ENCODE measurements around the gene MPL. TPM values are rescaled to one million over a fixed set of nuclear protein-coding genes. Genes with fewer than 3 reads are reported as not detected.
"Not testable (repeated sequence)": the region's sequence is repeated elsewhere in the genome, so short reads cannot be mapped to it uniquely, and the experiment has no call there.

MPL gene
- total RNA-seq, 1 donor = 39.6 TPM

DNA sequence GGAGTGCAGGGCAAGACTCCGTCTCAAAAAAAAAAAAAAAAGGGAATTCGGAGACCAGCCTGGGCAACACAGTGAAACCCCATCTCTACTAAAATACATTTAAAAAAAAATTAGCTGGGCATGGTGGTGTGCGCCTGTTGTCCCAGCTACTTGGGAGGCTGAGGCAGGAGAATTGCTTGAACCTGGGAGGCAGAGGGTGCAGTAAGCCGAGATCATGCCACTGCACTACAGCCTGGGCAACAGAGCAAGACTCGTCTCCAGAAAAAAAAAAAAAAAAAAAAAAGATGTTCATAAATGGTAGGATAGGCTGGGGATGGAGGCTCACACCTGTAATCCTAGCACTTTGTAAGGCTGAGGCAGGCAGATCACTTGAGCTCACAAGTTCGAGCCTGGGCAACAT is 32.2 kb downstream of the MPL start:
- DNase-seq (ENCODE audit: low read depth in 2 of 3, low spot score in 2 of 3) = not testable (repeated sequence)

DNA sequence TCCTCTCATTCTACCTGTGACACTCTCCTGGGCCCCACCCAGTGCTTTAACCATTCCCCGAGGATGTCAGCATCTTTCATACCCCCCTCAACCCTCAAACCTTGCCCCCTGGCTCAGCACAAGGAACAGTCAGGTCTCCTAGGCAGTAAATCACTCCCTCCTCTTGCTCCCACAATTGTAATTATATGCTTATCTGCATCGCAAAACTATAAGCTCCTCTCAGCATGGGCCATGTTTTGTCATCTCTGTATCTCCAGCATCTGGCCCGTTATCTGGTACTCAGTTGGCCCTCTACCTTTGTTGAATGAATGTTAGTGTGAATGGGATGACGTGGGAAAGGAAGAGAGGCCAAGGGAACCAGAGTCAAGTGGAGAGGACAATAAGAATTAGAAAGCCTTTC is 32.9 kb downstream of the MPL start:
- DNase-seq (ENCODE audit: low read depth in 2 of 3, low spot score in 2 of 3) = no peak

DNA sequence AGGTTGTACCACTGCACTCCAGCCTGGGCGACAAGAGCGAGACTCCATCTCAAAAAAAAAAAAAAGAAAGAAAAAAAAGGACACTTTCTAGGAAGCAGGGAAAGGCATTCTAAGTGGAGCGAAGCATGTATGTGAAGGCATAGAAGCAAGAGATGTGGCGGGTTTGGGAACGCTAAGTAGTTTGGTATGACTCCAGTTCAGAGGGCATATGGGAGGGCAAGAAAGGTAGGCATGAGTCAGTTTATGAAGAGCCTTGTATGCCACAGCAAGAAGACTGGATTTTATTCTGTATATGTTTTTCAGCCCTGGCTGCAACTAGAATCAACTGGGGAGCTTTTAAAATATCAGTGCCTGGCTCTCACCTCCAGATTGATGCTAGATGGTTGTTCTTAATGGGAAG is 34.6 kb downstream of the MPL start:
- DNase-seq (ENCODE audit: low read depth in 2 of 3, low spot score in 2 of 3) = no peak

DNA sequence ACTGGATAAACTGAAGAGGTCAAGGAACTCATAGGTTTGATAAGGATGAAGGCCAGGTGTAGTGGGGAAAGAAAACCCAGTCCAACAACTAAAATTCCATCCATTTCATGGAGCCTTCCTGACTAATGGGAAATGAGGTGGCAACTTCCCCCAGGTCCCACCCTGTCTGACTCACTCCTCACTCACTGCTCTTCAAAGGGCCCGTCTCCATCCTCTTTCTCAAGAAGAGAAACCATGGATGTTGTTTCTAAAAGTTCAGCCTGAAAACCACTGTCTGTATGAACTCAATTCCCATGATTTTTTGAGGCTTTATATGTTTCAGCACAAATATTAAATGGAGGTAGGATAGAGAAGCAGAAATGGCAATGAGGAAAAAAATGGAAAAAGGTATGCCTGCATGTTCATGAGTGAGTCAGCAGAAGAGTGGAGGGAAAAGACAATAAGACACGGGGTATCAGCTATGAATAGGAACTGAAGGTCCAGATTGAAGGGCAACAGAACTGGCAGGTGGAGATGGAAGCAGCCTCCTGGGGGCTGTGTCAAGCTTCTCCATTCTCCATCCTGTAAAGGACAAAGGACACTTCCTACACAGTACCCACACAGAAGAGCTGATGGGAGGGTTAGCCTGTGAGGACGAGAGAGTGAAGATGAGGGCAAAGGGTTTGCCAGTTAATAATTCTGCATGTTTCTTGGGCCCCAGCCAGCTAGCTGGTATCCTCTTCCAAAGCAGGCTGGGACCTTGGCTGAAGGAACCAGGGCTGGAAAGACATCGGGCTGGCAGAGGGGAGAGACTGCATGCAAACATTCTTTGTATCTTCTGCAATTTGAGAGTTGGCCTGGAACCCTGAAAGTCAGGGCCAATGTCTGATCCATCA is 35.7 kb downstream of the MPL start:
- DNase-seq (ENCODE audit: low read depth in 2 of 3, low spot score in 2 of 3) = no peak

DNA sequence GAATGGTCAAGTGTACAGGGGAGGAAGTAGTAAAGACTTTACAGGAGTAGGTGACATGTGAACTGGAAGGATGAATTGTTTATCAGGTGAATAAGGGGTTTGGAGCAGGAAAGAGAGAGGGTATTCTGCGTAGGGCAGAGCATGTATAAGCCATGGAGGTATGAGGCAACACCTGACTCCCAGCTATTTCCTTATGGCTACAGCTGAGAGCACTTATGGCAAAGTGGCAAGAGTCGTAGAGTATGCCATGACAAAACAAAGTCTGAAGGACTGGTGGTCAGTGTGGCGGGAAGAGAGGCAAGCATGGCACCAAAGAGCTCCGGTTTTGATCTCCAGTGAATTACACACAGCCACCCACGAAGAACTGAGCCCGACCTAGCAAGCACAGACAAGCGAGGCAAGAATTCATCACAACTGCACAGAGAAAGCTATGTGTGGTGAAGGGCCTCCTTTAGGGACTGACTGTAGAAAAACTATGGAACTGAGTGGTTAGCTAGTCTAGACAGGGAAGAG is 39.2 kb downstream of the MPL start:
- no peak for DNase-seq (ENCODE audit: low read depth in 2 of 3, low spot score in 2 of 3)

DNA sequence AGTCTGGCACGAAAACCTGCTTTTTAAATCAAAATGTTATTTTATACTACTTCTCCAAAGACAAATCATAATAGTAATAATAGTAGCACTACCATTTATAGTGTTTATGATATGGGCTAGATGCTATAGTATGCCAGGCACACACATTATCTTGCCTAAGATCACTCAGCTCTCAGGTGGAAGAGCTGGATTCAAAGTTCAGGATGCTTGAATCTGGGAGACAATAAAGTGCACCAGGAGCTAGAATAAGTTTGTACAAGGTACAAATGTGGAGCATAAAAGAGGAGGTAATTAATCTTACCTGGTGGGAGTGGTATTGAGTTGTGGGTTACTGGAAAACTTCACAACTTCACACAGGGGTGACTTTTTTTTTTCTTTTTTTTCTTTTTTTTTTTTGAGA is 40.2 kb downstream of the MPL start:
- DNase-seq (ENCODE audit: low read depth in 2 of 3, low spot score in 2 of 3) = no peak

DNA sequence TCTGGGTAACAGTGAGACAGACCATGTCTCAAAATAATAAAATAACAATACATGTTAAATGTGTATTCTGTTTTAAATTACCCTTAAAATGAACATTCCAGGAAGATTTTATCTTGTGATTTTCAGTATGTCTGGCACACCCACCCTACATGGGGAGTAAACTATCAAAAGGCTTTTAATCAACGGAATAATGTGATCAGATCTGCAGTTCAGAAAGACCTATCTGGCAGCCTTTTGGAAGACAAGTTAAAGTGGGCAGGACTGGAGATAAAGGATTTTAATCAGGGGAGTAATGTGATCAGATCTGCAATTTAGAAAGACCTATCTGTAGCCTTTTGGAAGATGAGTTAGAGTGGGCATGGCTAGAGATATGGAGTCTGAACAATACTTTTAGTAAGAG is 41.9 kb downstream of the MPL start:
- no peak for DNase-seq (ENCODE audit: low read depth in 2 of 3, low spot score in 2 of 3)

DNA sequence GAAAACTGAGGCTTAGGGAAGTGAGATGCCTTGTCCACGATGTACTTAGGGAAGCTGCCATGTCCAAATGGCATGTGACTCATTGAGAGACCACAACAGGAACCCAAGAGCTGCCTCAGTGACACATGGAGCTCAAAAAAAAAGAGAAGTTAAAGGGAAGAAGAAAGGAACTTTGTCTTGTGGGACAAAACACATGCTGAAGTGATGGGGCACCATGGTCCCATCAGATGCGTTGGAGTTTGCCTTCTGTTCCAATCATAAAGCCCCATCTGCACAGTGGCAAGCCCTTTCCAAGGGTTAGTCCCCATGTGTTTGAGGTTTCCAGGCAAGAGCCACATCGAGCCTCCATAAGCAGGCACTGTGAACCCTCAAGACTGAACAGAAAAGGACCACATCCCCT is 44.0 kb downstream of the MPL start:
- DNase-seq (ENCODE audit: low read depth in 2 of 3, low spot score in 2 of 3) = peak in 1 of 3 donors; percentile 21

DNA sequence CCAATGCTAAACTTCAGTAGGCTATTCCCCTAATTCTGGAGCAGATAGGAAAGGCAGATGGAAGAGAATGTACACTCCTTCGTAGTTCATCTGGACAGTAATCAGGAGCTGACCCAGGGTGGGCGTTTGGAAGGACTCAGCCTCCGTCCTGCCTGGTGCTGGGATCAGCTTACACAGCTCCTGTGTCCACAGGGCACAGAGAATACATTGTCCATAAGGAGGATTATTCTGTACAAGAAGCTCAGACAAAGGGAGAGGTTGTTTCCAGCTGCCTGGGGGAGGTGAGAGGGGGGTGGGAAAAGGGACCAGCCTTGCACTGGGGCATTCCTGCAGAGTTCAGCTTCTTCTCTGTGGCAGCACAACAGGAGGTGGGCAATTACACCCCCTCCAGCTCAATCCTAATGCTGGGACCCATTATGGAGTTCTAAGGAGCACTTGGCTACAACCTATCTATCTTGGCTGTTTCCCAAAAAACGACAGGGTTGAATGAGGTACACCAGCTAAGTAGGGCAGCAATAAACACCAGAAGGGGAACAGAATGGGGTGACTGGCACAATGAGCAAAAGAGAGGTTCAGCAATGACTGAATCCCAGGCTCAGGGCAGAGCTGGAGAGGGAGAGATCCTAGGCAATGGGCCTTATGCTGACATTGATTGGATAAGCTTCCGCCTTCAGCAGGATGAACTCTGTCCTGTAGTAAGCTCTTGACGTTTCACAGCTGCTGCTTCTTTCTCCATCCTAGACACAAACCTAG is 44.6 kb downstream of the MPL start:
- DNase-seq (ENCODE audit: low read depth in 2 of 3, low spot score in 2 of 3) = no peak

DNA sequence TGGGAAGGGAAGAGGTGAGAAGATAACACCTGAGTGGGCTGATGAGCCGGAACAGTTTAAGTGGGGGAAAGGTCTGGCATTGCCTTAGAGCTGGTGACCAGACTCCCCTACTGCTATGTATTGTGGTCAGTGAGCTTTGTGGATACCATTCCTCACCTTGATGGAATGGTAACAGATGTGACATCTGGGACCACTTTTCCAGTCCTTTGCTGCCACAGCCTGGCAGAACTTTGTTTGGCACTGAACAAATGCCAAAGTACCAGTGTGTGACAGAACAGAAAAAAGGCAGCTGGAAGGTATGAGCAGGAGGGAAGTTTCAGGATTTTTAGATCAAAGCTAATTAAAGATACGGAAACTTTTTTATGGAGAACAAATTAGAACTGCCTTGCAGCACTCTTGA is 45.8 kb downstream of the MPL start:
- peak in 1 of 3 donors; percentile 20 for DNase-seq (ENCODE audit: low read depth in 2 of 3, low spot score in 2 of 3)

DNA sequence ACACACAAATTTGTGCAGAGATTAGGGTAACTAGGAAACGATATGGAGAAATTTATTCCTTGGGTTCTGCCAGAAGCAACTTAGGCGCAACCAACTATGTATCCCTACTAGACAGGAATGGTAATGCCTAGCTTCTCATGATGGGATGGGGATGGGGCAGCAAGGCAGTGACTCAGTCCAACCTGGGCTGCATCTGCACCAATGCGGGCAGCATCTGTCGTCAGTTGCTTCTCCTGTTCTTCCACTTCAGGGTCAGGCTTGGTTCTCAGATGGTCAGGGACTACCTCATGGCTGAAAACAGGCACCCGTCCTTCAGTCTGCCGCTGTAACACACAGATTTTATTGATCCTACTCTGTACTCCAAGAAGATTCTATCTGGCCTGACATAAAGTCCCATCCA is 49.1 kb downstream of the MPL start:
- DNase-seq (ENCODE audit: low read depth in 2 of 3, low spot score in 2 of 3) = no peak

DNA sequence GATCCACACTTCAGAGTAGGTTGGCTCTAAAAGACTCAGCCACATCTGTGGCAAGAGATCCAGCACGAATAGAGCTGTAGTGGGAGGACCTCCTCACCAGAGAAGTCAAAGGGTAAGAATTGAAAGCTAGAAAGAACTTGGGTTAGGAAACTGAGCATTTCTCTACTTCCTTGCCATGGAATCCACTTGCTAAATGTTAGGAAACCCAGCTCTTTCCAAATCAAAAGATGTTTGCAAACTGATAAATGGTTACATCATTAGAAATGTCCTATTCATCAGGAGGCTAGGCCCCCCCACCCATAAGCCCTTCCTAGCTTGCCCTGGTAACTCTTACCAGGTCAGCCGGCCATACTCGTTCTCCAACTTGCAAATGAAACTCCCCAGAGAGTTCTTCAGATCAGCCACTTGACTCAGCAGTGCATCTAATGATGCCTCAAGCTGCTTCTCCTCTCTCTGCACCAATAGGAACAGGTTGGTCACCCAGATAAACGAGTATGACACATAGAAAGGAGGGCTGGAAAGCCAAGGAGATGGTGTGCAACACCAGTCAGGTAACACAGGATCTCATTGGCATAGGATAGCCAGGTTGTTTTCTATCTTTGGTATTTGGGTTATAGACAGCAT is 50.5 kb downstream of the MPL start:
- DNase-seq (ENCODE audit: low read depth in 2 of 3, low spot score in 2 of 3) = no peak

DNA sequence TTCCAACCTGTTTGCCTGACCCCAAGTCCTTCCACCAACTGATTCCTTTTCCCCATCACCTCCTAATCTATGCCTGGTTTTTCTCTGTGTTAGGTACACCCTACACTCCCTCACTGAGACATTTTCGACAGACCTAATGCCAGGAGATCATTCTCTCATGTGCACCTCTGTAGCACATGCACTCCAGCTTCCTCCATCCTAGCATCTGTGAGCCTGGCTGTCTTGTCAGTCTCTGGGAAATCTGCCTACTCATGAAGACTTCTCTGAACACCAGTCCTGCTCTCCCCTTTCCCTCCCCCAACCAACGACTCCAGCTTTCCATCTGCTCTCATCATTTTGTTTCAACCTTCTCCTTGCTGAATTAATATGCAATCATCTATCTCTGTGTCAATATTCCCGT is 51.0 kb downstream of the MPL start:
- no peak for DNase-seq (ENCODE audit: low read depth in 2 of 3, low spot score in 2 of 3)

DNA sequence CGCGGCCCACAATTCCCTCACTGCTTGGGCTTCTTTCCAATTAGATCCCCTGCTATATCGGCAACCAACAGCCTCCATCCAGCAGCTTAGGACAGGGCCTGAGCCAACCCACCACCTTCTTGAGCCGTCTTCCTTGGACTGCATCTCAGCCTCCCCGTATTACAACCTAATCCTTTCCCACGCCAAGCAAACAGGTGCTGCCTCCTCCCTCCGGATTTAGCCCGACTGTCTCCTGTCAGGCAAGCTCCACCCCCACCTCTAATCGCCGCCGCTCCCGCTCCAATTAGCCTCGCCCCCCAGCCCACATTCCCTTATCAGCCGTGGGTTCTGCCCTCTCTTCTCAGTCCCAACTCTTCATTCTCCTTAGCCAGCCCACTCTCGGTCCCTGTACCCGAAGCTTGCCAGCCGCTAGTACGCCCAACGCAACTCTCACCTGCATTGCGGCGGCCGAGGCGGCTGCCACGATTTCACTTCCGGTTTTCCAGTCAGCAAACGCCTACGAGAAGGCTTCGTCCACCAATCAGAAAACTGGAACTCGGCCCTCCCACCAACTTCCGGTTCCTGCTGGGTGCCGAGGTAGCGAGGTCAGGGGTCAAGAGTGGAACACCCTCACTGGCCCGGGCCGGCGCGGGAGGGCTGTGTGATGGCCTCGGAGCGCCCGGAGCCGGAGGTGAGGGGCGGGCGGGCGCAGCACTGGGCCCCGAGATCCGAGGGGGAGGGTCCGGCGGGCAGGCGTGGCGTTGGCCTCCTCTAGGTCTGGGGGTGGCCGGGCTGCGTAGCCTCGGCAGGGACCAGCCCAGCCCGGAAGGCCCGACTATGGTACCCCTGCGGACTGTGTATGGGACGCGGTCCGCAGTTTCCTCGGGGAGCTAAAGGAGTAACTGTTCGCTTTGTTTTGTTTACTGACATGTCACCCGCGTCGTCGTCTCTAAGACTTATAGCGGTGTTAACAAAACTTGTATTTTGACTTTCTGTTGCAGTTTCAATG is 52.0 kb downstream of the MPL start, which contains the start of the genes MED8 and SZT2:
Gene MED8 (minus strand): TSS at position 475 of the 988 bp plus-strand sequence. CDS start 36 bp downstream, at position 439.
Gene SZT2 (plus strand): TSS at position 574 of the 988 bp plus-strand sequence. CDS start 70 bp downstream, at position 644.
- DNase-seq (ENCODE audit: low read depth in 2 of 3, low spot score in 2 of 3) = peak; percentile 73 to 92 (median 92)

DNA sequence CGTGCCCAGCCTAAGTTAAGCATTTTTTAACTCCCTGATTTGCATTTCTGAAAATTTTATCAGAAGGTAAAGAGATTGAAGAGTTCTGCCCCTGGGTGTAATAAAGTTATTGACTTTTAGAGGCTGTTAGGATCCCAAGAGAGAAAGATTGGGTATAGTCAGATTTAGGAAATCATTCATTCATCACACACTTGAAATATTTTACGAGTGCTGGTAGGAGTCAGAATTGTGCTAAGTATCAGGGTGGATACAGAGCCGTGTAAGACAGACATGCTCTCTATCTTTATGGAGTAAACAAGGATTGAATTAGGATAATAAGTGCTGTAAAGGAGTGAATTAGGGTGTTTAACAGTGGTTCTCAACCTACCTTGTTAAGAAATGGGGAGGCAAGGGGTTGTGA is 55.1 kb downstream of the MPL start:
- DNase-seq (ENCODE audit: low read depth in 2 of 3, low spot score in 2 of 3) = no peak

DNA sequence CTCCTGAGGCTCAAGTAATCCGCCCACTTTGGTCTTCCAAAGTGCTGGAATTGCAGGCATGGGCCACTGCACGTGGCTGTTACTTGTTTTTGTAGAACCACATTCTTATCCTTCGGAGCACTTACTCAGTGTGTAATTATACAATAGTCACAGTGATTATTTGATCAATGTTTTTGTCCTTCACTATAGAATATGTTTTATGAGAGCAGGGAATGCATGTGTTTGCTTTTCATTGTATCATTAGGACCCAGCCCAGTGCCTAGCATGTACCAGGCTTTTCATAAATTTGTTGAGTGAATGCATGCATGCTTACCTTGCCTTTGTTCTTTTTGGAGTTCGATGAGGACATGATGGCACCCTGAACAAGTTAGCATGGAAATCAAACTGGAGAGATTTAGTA is 57.9 kb downstream of the MPL start:
- DNase-seq (ENCODE audit: low read depth in 2 of 3, low spot score in 2 of 3) = no peak

DNA sequence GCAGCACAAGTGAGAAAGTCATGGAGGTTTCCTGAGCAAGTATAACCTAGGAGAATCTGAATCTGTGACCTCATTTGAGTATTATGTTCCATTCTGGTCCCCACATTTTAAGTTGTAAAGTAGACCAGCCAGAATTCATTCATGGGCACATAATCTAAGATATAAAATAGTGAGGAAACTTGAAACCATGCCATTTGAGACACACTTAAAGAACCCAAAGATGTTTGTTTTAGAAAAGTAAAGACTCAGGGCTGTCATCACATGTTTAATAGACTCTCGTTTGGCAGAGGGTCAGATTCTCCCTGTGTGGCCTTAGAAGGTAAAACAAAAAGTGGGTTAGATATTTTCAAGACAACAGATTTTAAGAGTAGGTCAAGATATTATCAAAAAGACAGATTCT is 58.4 kb downstream of the MPL start:
- no peak for DNase-seq (ENCODE audit: low read depth in 2 of 3, low spot score in 2 of 3)

DNA sequence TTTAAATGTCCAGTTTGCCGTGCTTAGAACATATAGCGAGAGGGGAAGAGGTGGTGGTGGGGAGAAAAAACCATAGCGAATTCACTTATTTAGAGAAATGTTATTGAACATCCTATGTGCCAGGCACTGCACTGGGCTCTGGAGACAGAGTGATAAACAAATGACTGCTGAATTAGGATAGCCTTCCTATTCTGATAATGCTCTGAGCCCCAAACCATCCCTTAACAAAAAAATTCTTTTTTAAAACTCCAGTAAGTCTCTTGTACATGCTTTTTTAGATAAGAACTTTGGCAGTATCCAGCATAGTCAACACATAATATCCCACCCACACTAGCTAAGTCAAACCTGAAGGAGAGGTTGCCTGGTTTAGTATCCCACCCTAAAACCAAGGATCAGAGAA is 60.6 kb downstream of the MPL start:
- DNase-seq (ENCODE audit: low read depth in 2 of 3, low spot score in 2 of 3) = no peak

DNA sequence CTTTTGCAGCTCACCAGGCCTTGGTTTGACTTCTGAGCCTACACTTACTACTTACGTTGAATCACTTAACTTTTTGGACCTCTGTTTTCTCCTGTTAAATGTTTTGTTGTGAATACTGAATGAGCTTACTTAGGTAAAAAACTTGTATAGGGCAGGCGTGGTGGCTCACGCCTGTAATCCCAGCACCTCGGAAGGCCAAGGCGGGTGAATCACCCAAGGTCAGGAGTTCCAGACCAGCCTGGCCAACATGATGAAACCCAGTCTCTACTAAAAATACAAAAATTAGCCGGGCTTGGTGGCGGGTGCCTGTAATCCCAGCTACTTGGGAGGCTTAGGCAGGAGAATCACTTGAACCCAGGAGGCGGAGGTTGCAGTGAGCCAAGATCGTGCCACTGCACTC is 62.8 kb downstream of the MPL start:
- not testable (repeated sequence) for DNase-seq (ENCODE audit: low read depth in 2 of 3, low spot score in 2 of 3)
